NCI-H748 (cell line): ENCODE measurements around the gene NAT16.
"Not testable (repeated sequence)": the region's sequence is repeated elsewhere in the genome, so short reads cannot be mapped to it uniquely, and the experiment has no call there.

Experiments
- DNase-seq: peaks from one replicate; lab custom pipeline; 2025; ENCODE audit not compliant: unreplicated experiment; lab: John Stamatoyannopoulos, UW

The NAT16 gene

DNA sequence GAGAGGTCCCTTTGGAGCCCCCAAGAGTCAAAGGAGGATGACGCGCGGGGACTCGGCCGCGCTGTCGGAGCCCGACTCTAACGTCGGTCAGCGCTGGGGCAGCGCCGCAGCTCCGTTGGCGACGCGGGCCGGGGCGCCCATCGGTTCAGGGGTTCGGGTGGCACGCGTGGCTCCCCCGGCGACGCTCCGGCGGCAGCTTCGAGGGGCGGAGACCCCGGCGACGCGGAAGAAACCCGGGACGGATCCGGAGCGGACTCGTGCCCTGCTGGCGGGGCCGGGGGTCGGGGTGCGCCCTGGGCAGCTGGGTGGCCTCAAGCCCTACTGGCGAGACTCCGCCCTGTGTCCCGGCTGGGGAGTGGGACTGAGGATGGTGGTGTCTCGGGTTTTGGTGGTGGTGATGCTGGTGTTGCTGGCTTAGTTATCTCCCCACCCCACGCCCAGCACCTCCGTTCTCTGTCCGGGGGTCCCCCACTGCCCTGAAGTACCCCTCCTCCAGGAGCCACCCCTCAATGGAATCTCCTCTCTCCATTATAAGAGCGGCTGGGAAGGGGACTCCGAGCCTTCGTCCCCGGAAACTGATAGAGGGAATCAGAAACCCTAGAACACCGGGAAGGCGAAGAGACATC, at the start of gene NAT16:
Gene NAT16, minus strand, starts transcription at position 164 of the 626 bp plus-strand sequence. CDS start 5,486 bp downstream, outside the sequence.
- no peak for DNase-seq

DNA sequence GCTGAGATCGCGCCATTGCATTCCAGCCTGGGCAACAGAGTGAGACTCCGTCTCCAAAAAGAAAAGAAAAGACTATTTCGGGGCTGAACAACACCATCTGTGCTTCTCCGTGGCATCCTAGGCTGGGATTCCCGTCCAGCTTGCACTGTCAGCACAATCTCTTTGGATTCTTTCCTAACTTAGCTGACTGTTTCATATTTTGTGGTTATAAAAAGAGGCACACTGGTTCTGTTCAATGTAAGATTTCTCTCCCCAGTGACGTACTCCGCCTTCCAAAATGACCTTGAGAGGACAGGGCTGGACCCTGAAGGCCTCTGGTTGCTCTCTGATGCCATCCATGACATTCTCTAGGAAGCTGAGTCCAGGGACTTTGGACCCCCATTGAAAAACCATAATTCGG, 46.6 kb upstream of the NAT16 start:
- DNase-seq = no peak

DNA sequence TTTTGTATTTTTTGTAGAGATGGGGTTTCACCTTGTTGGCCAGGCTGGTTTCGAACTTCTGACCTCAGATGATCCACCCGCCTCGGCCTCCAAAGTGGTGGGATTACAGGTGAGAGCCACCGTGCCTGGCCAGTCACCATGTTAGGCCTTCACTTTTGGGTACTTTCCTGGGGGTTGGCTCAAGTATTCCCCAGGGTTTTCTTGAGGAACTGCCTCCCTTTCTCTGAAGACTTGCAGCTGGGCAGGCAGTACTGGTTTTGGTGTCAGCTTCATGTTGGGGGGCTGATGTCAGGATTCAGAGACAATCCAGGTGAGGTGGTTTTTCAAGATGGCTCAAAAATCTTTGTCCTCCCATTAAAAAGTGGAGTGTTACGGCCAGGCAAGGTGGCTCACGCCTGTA, 45.6 kb upstream of the NAT16 start:
- no peak for DNase-seq

GRCh38 chr7:101223528-101223927, 43.4 kb upstream of the NAT16 start:
- no peak for DNase-seq

GRCh38 chr7:101222275-101222830, 42.3 kb upstream of the NAT16 start:
- no peak for DNase-seq

- DNase-seq = no peak
These were observed 40.2 kb upstream of the NAT16 start for GRCh38 chr7:101220295-101220694.

GRCh38 chr7:101218236-101219125, 38.4 kb upstream of the NAT16 start:
- no peak for DNase-seq

- DNase-seq = peak; percentile 98
These were observed 37.5 kb upstream of the NAT16 start, which contains the start of the genes PLOD3 and ZNHIT1 for GRCh38 chr7:101217388-101218235. PLOD3 (minus strand) TSS chr7:101217581; CDS start chr7:101217274, 307 bp downstream. ZNHIT1 (plus strand) TSS chr7:101218165; CDS start chr7:101218196, 31 bp downstream.

- DNase-seq = no peak
These were observed 36.8 kb upstream of the NAT16 start for GRCh38 chr7:101216860-101217387.

DNA sequence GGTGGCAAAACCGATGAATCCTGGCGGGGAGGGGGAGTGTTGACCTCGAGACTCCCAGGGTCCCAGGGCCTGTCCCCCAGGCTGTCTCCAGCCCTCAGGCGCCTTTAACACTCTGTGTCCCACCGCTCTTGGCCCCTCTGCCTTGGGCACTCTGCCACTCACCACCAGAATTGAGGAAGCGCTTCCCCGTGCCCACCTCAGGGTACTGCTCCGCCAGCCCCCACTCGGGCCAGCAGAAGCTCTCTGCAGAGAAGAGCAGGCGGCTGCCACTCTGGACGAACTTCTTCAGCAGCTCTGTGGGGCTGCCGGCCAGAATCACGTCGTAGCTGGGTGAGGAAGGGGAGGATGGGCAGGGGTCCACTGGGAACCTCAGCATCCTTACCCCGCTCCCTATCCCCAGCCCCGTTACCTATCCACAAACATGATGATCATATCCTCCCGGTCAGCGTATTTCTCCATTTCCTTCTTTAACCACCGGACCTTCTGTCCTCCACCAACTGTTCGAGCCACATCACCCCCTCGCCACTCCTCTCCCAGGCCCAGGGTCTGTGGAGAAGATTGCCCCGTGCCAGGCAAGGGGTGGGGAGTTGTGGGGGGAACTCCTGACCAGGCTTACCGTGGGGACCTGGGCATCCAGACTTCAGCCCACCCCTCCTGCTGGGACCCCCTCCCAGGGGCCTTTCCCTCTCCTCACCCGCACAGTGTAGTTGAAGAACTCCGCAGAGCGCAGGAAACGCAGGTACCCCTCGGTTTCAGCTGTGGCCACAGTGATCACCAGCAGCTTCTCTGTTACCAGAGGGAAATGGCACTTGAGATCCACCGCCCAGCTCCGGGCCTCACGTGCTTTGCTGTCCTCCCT, 36.1 kb upstream of the NAT16 start:
- DNase-seq = no peak

DNA sequence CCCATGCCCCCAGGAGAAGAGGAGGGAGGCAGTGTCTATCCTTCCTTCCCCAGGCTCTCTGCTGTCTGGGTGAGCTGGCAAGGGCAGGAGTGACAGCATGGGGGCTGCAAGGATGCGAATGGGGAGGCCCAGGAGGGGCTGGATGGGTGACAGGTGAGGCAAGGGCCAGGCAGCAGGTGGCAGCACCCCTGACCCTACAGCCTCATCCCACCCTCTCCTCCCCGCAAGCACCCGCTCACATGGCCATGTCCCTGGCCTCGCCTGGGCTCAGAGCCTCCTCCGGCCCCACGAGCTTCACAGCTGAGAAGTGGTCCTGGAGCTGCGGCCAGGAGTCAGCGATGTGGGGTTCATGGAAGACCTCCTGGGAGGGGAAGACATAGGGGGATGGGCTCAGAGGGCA, 31.9 kb upstream of the NAT16 start:
- DNase-seq = no peak

GRCh38 chr7:101211501-101211900, 31.4 kb upstream of the NAT16 start:
- DNase-seq = no peak

- no peak for DNase-seq
These were observed 30.1 kb upstream of the NAT16 start for GRCh38 chr7:101210143-101210542.

DNA sequence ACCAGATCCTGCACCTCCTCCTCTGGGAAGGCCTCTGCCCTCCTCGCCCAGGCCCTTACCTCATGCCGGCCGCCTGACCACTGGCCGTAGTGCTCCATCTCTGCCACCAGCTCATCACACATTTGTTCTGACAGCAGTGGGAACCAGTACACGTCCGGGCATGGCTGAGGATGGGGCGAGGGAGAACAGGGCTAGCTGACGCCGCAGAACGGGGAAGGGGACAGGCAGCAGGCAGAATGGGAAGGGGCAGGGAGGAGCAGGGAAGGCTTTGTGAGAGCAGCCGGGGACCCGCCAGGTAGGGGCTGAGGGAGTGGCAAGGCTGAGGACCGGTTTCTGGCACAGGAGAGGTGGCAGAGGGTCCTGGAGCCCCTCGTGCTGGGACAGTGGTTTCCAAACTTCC, 28.7 kb upstream of the NAT16 start:
- no peak for DNase-seq

DNA sequence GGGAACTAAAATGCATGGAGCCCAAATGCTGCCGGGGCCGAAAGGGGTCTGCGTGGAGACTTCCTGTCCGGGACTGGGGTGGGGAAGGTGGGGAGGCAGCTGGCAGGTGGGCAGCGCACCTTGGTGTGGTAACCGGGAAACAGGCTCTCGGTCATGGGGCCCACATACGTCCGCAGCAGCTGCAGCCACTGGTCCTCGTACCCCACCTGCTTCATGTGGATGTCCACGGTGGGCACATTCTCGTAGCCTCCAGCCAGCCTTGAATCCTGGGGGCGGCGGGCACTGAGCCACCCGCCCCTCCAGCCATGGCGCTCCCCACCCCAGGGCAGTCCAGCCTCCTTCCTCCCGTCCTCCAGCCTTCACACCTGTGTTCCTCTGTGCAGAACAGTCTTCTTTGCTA, 27.4 kb upstream of the NAT16 start:
- DNase-seq = no peak

- DNase-seq = no peak
These were observed 26.6 kb upstream of the NAT16 start for GRCh38 chr7:101206665-101207042.

DNA sequence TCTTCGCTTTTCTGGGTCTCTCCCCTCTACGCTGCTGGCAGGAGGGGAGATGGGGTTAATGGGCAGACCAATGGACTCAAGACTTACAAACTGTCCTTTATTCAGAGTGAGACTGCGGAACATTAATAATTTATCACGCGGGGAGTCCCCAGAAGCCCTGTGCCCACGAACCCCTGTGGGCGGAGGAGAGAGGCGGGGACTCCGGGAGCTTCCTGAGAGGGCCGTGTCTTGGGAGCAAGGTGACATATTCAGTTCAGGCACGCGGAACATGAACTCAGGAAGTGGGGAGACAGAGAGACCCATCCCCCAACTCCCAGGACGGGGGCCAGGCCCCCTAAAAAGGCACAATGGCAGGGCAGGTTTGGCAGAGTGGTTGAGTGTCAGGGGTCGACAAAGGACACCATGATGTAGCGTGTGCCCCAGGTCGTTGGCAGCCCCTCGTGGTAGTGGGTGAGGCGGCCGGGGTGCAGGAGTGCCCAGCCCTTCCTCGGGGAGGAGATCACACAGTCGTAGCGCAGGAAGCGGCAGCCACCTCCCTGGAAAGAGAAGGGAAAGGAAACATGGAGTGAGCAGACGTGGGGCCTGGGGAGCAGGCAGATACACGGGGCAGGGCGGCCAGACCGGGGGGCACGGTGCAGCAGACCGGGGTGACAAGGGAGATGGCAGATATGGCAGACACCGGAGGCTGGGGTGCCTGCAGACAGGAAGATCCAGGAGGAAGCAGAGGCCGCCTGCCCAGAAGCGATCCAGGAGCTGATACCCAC, 26.0 kb upstream of the NAT16 start:
- DNase-seq = no peak

DNA sequence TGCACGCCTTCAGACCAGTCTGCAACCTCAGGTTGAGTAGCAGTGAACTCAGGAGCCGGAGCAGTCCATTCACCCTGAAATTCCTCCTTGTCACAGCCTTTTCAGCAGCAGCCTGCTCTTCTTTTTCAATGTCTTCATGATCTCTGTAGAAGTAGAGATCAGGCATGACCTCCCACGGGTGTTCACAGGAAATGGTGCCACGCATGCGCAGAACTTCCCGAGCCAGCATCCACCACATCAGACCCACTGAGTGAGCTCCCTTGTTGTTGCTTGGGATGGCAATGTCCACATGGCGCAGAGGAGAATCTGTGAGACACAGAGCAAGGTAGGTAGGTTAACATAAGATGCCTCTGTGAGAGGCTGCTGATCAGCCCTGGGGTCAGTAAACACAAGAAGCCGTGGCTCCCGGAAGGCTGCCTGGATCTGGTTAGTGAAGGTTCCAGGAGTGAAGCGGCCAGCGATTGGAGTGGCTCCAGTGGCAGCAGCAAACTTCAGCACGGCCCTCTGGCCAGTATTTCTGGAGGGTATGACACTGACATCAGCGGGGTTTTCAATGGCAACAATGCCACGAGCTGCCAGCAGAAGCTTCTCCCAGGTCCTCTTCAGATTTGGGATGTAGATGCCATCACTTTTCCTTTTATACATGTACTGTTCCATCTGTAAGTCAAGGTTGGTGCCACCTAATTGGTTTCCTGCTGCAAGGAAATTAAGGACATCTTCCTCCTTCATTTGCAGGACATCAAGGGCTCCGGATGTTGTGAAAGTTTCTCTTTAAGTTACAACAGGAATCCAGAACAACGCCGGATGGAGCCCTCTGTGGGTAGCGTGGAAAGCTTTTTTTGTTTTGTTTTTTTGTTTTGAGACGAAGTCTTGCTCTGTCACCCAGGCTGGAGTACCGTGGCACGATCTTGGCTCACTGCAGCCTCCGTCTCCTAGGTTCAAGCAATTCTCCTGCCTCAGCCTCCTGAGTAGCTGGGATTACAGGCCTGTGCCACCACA, 23.9 kb upstream of the NAT16 start:
- DNase-seq = not testable (repeated sequence)
